Esophagus muscularis mucosa (tissue), 4 donors: ENCODE data around the gene TCF3.

ENCODE experiments used
- EP300 ChIP-seq: sonication (generic); formaldehyde crosslinking; IDR thresholded peaks from one replicate; pipeline ENCODE4 v1.6.1; 2017; ENCODE audit warnings: antibody characterized with exemption
- POLR2A ChIP-seq: fragments of 450-650 bp; IDR thresholded peaks from one replicate; pipeline ENCODE4 v1.6.1; 2017; ENCODE audit warnings: antibody characterized with exemption, moderate library complexity, mild to moderate bottlenecking, low read depth
- POLR2AphosphoS5 ChIP-seq, 2 donors: sonication (generic); formaldehyde crosslinking; IDR thresholded peaks; one replicate each; pipeline ENCODE4 v1.6.1; 2017; ENCODE audit warnings: antibody characterized with exemption in 2 of 2
- TF ChIP-seq, protein P1 (sequence below), 3 experiments: fragments of 200-600 bp in 2 of 3; fragments of 450-650 bp in 1 of 3; sonication (generic) in 2 of 3; IDR thresholded peaks; one replicate each; pipeline ENCODE4 v1.5.1; 2017 to 2019; ENCODE audit warnings: antibody characterized with exemption in 3 of 3, mild to moderate bottlenecking in 2 of 3, moderate library complexity in 1 of 3

DNA sequence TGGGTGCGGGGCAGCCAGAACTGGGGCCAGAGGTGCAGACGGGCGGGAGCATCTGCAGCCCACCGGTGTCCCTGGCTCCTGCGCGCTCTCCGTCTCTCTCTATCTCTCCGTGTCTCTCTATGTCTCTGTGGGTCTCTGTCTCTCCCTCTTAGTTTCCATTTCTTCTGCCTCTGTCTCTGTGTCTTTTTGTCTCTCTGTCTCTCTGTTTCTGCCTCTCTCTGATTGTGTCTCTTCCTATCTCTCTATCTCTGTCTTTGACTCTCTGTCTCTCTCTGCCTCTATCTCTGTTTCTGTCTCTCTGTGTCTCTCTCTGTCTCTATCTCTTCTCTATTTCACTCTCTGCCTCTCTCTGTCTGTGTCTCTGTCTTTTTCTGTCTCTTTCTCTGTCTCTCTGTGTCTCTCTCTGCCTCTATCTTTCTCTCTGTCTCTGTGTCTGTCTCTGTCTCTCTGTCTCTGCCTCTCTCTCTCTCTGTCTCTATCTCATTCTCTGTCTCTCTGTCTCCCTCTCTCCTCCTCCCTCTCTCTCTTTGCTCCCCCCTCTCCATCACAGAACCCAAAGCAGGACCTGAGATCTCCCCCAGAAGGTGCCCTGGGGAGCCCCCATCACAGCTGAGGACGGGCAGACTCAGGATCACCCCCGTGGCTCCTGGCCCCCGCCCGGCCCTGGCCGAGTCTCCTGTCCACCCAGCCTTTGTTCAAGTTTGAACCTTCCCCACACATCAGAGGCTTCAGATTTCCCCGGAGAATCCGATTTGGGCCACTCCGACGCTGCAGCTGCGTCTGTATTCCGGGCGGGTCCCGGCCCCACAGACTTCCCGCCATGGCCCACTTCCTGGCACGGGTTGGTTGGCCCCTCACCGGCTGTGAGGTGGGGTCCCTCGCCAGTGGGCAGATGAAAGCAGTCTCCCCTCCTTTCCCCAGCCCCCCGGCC lies 48.6 kb upstream of the TCF3 start:
- TF ChIP-seq, protein P1, sequence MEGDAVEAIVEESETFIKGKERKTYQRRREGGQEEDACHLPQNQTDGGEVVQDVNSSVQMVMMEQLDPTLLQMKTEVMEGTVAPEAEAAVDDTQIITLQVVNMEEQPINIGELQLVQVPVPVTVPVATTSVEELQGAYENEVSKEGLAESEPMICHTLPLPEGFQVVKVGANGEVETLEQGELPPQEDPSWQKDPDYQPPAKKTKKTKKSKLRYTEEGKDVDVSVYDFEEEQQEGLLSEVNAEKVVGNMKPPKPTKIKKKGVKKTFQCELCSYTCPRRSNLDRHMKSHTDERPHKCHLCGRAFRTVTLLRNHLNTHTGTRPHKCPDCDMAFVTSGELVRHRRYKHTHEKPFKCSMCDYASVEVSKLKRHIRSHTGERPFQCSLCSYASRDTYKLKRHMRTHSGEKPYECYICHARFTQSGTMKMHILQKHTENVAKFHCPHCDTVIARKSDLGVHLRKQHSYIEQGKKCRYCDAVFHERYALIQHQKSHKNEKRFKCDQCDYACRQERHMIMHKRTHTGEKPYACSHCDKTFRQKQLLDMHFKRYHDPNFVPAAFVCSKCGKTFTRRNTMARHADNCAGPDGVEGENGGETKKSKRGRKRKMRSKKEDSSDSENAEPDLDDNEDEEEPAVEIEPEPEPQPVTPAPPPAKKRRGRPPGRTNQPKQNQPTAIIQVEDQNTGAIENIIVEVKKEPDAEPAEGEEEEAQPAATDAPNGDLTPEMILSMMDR (IDR thresholded peaks at IDR 0.05) = no peak
- no peak for TF ChIP-seq POLR2AphosphoS5 (IDR thresholded peaks at IDR 0.05)
- TF ChIP-seq EP300 = no peak
- TF ChIP-seq POLR2A = no peak
